Type B pancreatic cell (in vitro differentiated cells): ENCODE data around the gene YAP1. TPM values are rescaled to one million over a fixed set of nuclear protein-coding genes. Genes with fewer than 3 reads are reported as not detected.

Source experiments
- DNase-seq: peaks from one replicate; pipeline ENCODE4 v3.0.0; 2021; ENCODE audit warnings: mixed read lengths; ENCODE audit not compliant: unreplicated experiment; ENCODE audit errors: extremely low spot score
- H3K27ac Mint-ChIP-seq: 2 replicates; pipeline ENCODE4 v1.8.0; 2021; ENCODE audit warnings: mild to moderate bottlenecking, mixed read lengths
- H3K27me3 Mint-ChIP-seq: 2 replicates; pipeline ENCODE4 v1.8.0; 2021; ENCODE audit warnings: mixed read lengths
- H3K36me3 Mint-ChIP-seq: 2 replicates; pipeline ENCODE4 v1.8.0; 2021; ENCODE audit warnings: mixed read lengths
- H3K4me1 Mint-ChIP-seq: one replicate; pipeline ENCODE4 v1.8.0; 2021; ENCODE audit warnings: mixed read lengths; ENCODE audit not compliant: unreplicated experiment
- H3K4me3 Mint-ChIP-seq: 2 replicates; pipeline ENCODE4 v1.8.0; 2021; ENCODE audit warnings: mild to moderate bottlenecking, mixed read lengths
- H3K9me3 Mint-ChIP-seq: 2 replicates; pipeline ENCODE4 v1.8.0; 2021; ENCODE audit warnings: mixed read lengths
- total RNA-seq: library from RNA; stranded (reverse); gene quantifications from 2 replicates; pipeline ENCODE4 v1.2.1, GENCODE V29; 2021; ENCODE audit warnings: low replicate concordance
- TF ChIP-seq, protein P1 (sequence below): fragments of 200-600 bp; sonication (generic); conservative IDR thresholded peaks from 2 replicates; pipeline ENCODE4 v1.5.0; 2021; ENCODE audit warnings: antibody characterized with exemption, mild to moderate bottlenecking

Gene YAP1
- total RNA-seq, 1 donor from 2014 or later = 199 TPM

DNA sequence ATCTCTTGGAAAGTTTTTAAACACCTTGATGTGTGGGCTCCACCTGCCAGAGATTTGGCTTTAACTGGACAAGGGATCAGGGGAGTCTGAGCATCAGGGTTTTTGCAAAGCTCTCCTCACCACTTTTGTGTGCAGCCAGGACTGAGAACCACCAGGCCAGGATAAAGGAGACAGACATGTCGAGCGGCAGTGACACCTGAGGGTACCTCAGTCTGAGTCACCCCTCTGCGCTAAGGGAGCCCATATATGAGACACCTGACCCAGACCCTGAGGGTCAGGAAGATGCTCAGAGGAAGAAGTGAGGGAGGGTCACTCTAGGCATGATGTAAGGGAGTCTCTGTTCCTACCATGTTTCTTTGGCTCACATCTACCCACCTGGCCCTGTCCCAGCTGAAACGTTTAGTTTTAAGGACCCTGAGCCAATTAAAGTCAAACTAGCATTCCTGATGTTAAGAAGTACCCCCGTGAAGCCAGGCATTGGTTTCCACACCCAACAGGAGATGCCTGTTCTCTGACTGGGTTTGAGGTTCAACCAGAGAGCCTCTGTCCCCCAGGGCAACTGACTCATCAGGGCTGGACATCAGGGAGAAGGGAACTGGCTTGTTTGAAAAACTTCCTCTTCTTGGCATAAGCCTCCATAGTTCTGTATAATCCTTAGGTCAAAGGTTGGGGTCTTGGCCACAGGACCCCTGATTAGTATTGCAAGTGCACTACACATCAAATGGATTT, 134.6 kb downstream of the YAP1 start:
- Mint-ChIP-seq H3K9me3 (no peaks in the 10 kb centered on the region), H3K4me3 (no peak overlapping the region), H3K27ac (peak overlapping the region; percentile 21), H3K4me1 (peaks cover 5% of the 10 kb centered on the region), H3K36me3 (no peaks in the 10 kb centered on the region), H3K27me3 (no peaks in the 10 kb centered on the region)
- TF ChIP-seq, protein P1, sequence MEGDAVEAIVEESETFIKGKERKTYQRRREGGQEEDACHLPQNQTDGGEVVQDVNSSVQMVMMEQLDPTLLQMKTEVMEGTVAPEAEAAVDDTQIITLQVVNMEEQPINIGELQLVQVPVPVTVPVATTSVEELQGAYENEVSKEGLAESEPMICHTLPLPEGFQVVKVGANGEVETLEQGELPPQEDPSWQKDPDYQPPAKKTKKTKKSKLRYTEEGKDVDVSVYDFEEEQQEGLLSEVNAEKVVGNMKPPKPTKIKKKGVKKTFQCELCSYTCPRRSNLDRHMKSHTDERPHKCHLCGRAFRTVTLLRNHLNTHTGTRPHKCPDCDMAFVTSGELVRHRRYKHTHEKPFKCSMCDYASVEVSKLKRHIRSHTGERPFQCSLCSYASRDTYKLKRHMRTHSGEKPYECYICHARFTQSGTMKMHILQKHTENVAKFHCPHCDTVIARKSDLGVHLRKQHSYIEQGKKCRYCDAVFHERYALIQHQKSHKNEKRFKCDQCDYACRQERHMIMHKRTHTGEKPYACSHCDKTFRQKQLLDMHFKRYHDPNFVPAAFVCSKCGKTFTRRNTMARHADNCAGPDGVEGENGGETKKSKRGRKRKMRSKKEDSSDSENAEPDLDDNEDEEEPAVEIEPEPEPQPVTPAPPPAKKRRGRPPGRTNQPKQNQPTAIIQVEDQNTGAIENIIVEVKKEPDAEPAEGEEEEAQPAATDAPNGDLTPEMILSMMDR = no peak
- DNase-seq = no peak

DNA sequence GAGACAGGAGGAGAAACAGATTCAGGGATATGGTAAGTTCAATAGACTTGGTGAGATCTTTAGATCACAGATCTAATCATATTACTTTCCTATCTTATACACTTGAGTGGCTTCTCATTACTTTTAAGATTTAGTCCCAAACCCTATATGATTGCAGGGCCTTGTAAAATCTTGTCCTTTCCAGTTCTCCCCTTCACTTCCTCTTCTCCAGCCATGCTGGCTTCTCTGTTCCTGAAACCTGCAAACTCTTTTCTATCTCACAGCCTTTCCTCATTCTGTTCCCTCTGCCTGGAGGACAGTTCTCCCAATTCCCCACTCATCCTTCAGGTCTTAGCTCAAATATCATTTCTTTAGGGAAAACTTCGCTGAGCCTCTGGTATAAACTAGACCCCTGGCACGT, 141.2 kb downstream of the YAP1 start:
- TF ChIP-seq, protein P1 = no peak
- peaks cover 3% of the 10 kb centered on the region for H3K36me3 Mint-ChIP-seq
- no peaks in the 10 kb centered on the region for H3K27me3 Mint-ChIP-seq
- no peaks in the 10 kb centered on the region for H3K9me3 Mint-ChIP-seq
- peak overlapping the region; percentile 16 for H3K27ac Mint-ChIP-seq
- H3K4me1 Mint-ChIP-seq = peaks cover 19% of the 10 kb centered on the region
- DNase-seq = no peak
- no peak overlapping the region for H3K4me3 Mint-ChIP-seq

DNA sequence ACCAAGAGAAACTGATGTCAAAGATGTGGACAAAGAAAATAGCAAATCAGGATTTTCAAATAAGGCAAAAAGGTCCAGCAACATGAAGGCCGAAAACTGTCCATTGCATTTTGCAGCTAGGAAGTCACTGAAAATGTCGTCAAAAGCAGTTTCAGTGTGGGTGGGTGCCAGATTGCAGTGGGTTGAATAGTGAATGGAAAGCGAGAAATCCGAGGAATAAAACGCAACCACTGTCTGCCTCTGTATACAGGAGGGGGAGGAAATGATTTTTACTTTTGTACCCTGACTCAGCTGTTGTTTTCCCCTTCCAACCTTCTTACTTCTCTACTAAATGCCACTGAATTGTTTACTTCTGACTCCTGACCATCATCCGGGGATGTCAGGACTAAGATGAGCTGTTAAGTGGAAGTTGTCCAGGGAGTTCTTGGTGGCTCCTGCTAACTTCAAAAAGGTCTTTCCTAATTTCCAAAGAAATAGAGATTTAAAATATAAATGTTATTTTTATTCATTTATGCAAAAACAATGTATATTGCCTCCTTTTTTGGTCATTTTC, 142.2 kb downstream of the YAP1 start:
- H3K27me3 Mint-ChIP-seq = no peaks in the 10 kb centered on the region

DNA sequence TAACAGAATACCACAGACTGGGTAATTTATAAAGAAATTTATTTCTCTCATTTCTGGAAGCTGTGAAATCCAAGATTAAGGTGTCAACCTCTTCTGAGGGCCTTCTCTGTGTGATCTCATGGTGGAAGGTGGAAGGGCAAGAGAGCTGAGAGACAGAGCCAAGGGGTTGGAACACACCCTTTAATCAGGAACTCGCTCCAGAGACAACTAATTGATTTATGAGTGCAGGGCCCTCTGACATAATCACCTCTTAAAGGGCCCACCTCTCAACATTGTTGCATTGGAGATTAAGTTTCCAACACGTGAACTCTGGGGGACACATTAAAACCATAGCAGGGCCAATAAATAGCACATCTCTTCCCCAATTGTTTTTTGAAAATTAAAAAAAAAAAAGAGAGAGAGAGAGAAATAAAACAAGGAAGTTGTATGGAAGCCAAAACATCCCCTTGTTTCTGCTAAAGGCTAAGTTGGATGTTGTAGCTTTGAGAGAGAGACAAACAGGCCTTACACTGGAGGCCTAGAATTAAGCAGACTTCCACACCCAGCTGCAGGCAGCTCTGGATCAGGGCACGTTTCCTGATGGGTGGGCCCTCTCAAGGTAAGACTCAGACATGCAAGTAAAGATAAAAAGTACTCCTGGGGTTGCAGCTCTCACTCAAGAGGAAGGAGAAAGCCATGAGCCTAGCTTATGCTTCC, 142.9 kb downstream of the YAP1 start:
- Mint-ChIP-seq H3K9me3 (no peaks in the 10 kb centered on the region), H3K4me1 (peaks cover 19% of the 10 kb centered on the region), H3K4me3 (peak overlapping the region; percentile 43), H3K36me3 (peaks cover 3% of the 10 kb centered on the region), H3K27me3 (no peaks in the 10 kb centered on the region), H3K27ac (peak overlapping the region; percentile 83)
- TF ChIP-seq, protein P1 = no peak
- no peak for DNase-seq

More for the DNA sequence above, 142.2 kb downstream of the YAP1 start:
- Mint-ChIP-seq H3K27ac (no peak overlapping the region), H3K4me3 (peak overlapping the region; percentile 17), H3K4me1 (peaks cover 19% of the 10 kb centered on the region), H3K36me3 (peaks cover 3% of the 10 kb centered on the region), H3K9me3 (no peaks in the 10 kb centered on the region)
- TF ChIP-seq, protein P1 = no peak
- no peak for DNase-seq

DNA sequence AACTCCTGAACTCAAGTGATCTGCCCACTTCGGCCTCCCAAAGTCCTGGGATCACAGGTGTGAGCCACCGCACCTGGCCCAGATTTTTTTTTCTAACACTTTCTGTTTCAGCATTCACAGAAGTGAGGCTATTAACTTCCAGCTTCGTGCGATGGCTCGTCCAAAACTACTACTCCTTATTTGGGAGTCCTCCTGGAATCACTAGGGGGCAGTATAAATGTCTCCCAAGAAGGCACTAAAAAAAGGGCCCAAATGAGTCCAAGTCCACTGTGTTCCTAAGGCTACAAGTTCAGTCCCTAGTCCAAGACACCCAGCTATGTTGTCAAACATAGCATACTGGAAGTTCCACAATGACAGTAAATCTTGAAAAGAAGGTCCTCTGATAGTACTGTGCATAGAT, 143.8 kb downstream of the YAP1 start:
- H3K9me3 Mint-ChIP-seq = no peaks in the 10 kb centered on the region
- DNase-seq = no peak
- H3K4me1 Mint-ChIP-seq = peaks cover 19% of the 10 kb centered on the region
- H3K36me3 Mint-ChIP-seq = peaks cover 3% of the 10 kb centered on the region
- TF ChIP-seq, protein P1 = peak; percentile 50
- no peak overlapping the region for H3K4me3 Mint-ChIP-seq
- no peaks in the 10 kb centered on the region for H3K27me3 Mint-ChIP-seq
- H3K27ac Mint-ChIP-seq = peak overlapping the region; percentile 15
